NCI-H1417 (cell line): ENCODE results near the gene CHCHD6.
A peak's percentile ranks its signal among the peaks of the same experiment; 100 is the strongest.

Source experiments
- DNase-seq, 3 experiments: peaks; one replicate each; lab custom pipeline; 2025; lab: John Stamatoyannopoulos, UW

CHCHD6 gene

DNA sequence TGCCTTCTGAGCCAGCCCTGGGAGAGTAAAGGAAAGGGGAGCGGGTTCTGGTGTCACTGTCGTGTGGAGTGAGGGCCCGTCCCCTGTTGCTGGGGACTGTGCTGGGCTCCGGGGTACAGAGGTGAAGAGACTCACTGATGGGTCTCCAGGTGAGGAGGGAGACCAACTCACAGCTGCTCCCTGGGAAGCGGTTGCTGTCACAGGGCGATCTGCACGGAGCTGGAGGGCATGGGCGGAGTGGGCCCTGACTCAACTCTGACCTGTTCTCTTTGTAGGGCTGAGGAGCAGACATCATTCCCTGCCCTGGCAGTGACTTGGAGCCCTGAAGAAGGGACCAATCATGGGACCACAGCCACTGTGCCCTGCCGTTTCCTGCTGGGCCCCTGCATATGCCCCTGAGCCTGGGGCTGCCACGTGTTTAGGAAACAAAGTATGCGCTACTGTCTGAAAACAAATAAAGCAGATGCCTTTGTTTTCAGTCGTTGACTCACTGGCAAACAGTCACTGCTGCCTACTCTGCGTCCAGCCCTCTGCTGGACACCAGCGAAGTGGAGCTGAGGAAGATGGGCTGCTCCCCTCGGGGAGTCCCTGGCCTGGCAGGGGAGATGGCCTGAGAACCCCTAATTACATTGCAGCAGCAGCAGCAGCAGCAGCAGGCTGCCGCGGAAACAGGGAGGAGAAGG, 256.0 kb downstream of the CHCHD6 start:
- DNase-seq = peak in 2 of 3 experiments; percentile 68 to 88

DNA sequence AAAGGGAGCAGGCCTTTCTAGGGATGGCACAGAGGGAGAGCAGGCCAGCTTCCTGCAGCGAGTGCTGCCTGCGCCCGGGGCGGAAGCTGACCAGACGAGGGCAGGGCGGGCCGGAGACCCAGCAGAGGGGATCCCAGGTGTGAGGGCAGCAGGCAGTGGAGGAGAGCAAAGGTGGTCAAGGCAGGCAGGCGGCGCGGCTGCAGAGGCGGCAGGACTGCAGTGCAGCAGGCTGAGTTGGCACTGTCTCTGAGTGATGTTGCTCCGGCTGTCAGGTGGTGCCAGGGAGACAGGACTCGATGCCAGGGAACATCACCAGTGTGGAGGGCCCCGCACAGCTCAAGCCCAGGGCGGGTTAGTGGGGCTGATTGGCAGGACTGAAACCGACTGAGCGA, 256.6 kb downstream of the CHCHD6 start:
- no peak for DNase-seq

DNA sequence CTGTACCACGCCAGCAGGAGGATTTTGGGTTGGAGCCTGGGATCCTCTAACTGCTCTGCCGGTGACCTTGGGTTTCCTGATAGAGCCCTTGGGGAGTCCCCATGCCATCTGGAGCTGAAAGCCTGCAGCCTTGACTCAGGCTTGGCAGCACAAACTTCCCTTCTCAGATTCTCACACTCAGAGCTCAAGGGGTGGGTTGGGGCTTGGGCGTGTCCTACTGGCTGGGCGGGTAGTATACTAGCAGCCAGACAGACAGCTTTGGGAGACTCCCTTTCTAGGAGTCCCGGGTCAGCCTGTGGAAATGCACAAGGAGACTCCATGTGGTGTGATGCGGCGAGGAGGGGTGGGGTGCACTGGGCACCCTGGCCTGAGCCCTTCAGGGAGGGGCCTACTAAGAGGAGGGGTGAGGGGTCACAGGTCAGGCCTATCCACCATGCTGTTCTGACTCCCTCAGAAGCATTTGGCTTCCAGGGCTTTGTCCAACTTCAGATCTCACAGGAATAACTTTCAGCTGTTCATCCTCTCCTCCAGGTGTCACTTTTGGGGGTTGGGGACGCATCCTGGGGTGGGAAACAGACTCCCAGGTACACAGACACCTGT, 257.3 kb downstream of the CHCHD6 start:
- no peak for DNase-seq

GRCh38 chr3:126961791-126962461, 257.9 kb downstream of the CHCHD6 start:
- no peak for DNase-seq

- no peak for DNase-seq
Observed at GRCh38 chr3:126962756-126963155, 258.7 kb downstream of the CHCHD6 start.

DNA sequence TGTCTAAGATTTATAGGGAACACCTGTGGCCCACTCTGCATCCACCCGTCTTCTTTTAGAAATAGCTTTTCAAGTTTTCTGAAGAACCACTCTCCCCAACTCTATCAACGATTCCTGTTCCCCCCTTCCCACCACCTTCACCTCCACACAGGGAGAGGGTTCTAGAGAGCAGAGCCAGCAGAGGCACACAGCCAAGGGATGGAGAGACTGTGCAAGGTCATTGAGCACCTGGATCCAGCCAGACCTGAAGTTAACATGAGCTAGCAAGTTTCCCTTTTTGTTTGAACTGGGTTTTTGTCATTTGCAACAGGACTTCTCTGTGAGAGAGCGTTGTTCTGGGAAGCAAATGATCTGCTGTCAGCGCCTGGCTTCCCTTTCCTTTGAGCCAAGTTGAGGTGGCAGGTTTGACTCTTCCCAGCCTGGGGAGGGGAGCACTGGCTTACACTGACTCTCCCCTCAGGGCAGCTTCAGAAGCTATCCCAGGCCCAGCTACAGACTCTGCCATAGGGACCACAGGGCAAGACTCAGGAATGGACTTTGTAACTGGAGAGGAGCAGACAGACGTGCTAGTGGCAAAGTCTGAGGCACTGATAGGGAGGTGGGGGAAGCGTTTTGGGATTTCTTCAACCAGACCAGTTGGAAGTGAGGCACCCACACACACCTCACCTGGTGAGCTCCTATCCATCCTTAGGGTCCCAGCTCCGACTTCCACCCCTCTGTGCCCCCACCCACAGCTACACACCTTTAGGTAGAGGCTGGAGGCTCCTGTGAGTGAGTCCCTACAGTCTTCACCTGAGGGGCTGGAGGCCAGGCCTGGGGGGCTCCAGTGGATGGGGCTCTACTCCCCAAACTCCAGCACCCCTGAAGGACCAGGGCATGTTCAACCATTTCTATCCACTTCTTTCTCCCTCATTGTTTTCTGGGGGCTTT, 259.5 kb downstream of the CHCHD6 start:
- no peak for DNase-seq

DNA sequence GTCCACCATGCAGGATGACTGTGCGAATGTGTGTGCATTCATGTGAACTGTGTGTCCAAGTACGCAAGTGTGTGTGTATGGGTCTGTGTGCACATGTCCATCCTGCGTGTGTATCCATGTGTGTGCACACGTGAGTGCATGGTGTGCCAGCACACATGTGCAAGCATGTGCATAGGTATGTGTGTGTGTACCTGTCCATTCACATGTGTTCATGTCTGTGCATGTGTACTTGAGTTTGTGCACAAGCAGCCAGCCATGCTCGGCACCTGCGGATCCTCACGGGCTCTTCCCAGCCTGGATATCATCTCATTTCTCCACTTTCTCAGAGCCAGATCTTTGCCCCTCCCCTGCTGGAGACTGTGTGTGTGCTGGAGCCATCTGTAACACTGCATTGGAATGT, 260.2 kb downstream of the CHCHD6 start:
- no peak for DNase-seq

GRCh38 chr3:126964950-126965349, 260.9 kb downstream of the CHCHD6 start:
- DNase-seq = no peak

DNA sequence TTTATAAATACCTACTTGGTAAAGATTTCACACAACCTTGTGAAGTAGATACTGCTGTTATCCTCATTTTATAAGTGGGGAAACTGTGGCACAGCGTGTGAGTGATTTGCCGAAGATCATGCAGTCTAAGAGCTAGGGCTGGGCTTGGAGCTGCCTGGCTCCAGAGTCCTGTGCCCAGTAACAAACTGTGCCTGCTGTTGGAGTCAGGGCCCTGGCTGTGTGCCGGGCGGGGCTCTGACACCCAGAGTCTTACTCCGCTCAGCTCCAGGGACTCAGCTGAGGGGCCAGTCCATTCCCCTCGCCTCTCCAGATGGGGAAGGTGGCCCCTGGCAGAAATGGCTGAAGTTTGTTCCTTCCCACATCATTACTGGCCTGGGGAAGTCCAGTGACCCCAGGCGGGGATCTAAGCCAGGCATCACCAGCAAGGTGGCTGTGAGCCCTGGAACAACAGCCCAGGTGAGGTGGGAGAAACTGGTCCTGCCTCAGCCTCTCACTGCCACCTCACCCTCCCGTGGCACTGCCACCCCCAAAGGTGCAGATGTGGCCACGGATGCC, 261.6 kb downstream of the CHCHD6 start:
- DNase-seq = no peak

DNA sequence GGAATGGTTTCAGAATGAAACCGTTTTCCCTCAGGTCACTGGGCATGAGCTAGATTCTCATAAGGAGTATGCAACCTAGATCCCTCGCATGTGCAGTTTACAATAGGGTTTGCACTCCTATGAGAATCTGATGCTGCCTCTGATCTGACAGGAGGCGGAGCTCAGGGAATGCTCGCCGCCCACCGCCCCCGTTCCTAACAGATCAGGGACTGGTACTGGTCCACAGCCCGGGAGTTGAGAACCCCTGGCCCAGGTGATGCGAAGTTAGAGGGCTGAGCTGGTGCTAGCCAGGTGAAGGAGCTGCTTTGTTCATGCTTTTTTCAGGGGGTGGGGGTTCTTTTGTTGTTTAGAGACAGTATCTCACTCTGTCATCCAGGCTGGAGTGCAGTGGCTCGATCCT, 263.3 kb downstream of the CHCHD6 start:
- no peak for DNase-seq

GRCh38 chr3:126968391-126969390, 264.7 kb downstream of the CHCHD6 start:
- DNase-seq = peak in 1 of 3 experiments; percentile 11

- DNase-seq = no peak
Observed at GRCh38 chr3:126969586-126969985, 265.5 kb downstream of the CHCHD6 start.

DNA sequence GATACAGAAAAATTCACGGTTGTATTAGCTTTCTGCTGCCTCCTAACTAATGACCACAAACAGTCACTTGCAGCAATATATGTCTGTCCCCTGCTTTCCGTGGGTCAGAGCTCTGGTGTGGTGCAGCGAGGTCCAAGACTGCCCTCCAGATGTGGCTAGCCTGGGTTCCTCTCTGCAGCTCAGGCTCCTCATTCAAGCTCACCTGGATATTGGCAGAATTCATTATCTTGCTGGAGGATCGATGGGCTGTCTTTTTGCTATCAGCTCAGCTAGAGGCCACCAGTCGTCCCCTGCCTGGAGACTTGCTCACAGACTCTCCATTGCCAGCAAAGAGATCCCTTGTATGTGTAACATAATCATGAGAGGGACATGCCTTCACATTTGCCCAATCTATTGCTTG, 266.1 kb downstream of the CHCHD6 start:
- DNase-seq = no peak

DNA sequence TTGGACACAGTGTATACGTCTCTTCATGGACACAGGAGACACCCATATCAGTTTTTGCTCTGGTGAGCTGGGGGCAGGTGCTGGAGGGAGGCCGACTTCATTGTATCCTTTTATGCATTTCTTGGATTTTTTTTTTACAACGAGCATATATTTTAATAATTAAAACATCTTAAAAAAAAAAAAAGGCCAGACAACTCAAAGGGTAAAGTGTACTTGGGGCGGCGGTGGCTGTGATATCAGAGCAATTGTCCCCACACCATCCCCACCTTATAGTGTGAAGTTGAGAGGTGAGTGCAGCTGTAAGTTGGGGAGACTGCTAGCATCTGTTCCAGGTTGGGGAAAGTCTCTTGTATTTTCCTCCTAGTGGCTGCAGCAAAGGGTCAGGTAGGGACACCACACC, 266.9 kb downstream of the CHCHD6 start:
- no peak for DNase-seq

DNA sequence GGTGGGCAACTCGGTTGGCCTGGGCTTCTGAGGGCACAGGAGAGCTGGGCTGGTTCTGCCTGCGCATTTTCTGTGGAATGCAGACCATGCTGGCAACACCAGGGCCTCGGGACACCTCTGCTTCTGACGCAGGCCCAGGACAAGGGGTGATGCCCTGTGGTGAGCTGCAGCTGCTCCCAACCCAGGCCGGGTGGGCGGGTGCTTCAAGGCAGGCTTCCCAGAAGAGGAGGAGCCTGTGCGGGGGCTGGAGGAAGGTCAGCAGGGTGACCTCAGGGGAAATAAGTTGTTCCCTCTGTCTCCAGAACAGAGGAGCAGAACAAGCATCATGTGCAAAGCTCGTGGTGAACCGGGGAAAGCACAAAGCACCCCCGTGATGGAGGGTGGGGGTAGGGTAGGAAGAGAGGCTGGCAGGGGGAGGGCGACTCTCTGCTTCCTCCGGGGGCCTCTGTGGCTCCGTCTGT, 267.9 kb downstream of the CHCHD6 start:
- DNase-seq = no peak

GRCh38 chr3:126972866-126973265, 268.8 kb downstream of the CHCHD6 start:
- DNase-seq = no peak

- DNase-seq = no peak
Observed at GRCh38 chr3:126973814-126974213, 269.8 kb downstream of the CHCHD6 start.

GRCh38 chr3:126974756-126975155, 270.7 kb downstream of the CHCHD6 start:
- no peak for DNase-seq

DNA sequence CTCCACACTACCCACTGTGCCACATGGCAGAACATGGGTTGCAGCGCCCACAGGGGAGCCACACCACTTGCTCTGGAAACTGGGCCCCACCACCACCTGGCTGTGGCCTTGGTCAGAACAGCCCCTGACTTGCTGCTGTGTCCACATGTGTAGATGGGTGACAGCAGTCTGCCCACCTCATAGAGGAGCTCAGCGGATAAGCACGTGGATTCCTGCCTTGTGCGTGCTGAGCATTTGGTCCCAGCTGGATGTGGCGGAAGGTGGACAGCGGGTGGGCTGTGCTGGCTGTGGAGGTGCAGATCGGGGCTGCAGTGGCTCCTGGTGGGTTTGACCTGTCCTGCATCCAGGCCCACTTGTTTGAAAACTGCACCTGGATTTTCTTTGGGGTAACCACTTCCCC, 272.9 kb downstream of the CHCHD6 start:
- DNase-seq = no peak

DNA sequence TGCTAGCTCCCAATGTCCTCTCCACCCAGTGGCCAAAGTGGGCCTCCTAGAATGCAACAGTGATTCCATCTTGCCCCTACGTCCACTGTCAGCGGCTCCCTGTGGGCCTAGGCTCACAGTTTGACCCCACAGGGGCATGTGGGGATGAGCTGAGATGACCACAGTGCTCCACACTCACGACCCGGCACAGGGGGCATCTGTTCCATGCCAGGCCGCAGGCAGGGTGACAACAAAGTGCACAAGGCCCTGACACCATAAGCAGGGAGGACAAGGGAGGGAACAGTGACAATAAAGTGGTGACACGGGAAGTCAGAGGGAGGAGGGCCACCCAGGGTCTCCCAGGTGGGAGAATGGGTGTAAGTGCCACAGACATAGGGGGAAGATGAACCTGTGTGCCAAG, 273.8 kb downstream of the CHCHD6 start:
- DNase-seq = no peak

DNA sequence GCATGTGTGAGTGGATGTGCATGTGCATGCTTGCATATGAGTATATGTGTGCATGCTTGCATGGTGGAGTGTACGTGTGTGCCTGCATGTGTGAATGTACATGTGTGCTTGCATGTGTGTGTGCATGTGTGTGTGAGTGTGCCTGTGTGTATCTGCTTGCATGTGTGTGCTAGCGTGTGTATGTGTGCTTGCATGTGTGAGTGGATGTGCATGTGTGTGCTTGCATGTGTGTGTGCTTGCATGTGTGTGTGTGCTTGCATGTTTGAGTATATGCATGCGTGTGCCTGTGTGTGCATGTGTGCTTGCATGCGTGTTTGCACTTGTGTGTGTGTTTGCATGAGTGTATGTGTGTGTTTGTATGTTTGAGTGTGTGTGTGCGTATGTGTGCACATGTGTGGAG, 274.3 kb downstream of the CHCHD6 start:
- no peak for DNase-seq
